Measurements from ENCODE around the gene PSMC4.
"Not testable (repeated sequence)": the region's sequence is repeated elsewhere in the genome, so short reads cannot be mapped to it uniquely, and the experiment has no call there.

PSMC4 gene

DNA sequence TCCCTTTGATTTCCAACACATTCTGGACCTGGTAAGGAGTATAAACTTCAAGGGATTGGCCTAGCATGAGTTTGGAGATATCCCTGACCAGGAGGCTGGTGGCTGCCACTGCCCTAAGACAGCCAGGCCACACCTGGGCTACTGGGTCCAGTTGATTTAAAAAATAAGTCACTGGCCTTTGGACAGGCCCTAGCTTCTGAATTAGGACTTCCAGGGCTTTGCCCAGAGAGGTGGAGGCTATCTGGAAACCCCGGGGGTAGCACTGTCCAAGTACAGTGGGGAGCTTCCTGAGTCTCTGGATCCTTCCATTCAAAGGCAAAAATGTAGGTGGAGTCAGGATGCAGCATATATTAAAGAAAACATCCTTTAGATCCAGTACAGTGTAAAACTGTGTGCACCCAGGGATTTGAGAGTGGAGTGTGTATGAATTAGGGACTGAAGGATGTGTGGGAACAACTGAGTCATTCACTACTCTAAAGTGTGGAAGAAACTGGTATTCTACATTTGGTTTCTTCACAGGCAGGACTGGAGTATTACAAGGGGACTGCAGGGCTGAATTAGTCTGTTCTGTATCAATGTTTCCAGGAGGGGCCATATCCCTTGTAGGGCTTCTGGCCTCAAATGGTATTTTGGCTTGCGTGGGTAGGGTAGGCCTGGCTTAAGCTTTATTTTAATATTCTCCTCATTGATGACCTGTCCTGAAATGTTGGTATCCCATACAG lies 21.8 kb upstream of the PSMC4 start:
- no peak for DNase-seq

DNA sequence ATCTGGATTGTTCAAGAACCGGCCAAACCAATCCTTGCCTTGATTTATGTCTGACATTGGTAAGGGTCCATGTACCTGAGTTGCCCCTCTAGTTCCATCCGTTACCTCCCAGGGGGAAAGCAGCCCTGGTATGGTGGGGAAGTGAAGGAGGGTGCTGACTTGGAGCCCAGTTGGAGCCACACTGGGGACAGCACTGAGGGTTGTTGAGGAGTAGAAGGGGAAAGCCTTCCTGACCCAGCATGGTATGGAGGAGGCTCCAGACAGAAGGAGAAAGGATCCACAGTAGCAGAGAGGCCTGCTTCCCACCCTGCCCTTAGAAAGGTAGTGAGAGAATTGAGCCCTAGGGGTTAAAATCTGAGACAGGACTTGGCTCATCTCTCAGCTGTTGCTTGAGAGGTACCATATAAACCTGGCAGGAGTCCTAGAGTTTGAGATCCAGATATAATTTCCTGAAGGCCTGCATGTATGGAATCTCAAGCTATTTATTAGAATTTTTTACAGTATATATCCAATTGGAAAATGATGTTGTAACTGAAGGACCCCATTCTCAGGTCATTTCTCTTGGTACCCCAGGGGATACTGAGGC lies 19.8 kb upstream of the PSMC4 start:
- no peak for DNase-seq

DNA sequence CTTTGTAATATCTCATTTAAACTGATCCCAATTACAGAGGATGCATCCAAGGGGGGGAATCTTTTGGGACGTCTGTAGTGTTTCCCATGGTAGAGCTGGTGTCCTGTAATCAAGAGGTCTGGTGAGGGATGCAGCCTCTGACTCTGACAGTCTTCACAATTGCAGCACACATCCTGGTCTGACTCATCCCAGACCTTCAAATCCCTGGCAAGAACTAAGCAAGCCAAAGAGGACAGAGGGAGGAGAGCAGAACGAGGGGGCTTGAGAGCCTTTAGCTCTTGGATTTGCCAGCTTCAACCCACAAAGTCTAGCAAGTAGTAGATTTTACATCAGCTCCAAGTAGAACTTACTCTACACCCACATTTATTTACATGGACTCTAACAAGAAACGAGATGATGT lies 19.3 kb upstream of the PSMC4 start:
- DNase-seq: no peak

DNA sequence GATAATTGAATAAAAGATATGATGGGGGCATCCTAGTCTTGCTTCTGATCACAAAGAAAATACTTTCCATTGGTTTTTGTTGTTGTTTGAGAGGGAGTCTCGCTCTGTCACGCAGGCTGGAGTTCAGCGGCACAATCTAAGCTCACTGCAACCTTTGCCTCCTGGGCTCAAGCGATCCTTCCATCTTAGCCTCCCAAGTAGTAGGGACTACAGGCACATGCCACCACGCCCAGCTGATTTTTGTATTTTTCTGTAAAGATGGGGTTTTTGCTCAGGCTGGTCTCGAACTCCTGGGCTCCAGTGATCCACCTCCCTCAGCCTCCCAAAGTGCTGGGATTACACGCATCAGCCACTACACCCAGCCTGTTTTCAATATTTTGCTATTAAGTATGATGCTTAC lies 17.1 kb upstream of the PSMC4 start:
- DNase-seq: no peak

DNA sequence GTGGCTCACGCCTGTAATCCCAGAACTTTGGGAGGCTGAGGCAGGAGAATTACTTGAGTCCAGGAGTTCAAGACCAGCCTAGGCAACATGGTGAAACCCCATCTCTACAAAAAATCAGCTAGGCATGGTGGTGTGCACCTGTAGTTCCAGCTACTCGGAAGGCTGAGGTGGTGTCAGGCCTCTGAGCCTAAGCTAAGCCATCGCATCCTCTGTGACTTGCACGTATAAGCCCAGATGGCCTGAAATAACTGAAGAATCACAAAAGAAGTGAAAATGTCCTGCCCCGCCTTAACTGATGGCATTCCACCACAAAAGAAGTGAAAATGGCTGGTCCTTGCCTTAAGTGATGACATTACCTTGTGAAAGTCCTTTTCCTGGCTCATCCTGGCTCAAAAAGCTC lies 13.1 kb upstream of the PSMC4 start:
- DNase-seq: not testable (repeated sequence)

DNA sequence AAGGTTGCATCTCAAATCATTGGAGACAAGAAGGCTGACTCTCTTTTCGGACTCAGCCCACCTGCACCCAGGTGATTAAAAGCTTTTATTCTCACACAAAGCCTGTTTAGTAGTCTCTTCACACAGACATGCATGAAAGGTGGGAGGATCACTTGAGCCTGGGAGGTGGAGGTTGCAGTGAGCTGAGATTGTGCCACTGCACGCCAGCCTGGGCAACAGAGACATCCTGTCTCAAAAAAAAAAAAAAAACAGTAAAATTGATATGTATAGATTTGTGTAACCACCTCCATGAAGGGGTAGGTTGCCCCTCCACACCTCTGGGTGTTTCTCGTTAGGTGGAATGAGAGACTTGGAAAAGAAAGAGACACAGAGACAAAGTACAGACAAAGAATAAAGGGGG lies 12.0 kb upstream of the PSMC4 start:
- not testable (repeated sequence) for DNase-seq

DNA sequence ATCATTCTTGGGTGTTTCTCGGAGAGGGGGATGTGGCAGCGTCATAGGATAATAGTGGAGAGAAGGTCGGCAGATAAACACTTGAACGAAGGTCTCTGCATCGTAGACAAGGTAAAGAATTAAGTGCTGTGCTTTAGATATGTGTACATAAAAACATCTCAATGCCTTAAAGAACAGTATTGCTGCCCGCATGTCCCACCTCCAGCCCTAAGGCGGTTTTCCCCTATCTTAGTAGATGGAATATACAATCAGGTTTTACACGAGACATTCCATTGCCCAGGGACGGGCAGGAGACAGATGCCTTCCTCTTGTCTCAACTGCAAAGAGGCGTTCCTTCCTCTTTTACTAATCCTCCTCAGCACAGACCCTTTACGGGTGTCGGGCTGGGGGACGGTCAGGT lies 11.6 kb upstream of the PSMC4 start:
- not testable (repeated sequence) for DNase-seq

DNA sequence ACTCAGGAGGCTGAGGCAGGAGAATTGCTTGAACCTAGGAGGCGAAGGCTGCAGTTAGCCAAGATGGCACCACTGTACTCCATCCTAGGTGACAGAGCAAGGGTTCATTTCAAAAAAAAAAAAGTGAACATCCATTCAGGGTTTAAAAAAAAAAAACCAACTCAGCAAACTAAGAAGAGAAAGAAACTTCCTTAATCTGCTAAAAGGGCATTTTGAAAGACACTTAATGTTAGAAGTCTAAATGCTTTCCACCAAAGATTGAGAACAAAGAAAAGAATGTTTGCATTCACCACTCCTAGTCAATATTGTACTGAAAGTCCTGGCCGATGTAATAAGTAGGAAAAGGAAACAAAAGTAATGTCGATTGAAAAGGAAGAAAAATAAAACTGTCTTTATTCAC lies 7.1 kb upstream of the PSMC4 start:
- no peak for DNase-seq

DNA sequence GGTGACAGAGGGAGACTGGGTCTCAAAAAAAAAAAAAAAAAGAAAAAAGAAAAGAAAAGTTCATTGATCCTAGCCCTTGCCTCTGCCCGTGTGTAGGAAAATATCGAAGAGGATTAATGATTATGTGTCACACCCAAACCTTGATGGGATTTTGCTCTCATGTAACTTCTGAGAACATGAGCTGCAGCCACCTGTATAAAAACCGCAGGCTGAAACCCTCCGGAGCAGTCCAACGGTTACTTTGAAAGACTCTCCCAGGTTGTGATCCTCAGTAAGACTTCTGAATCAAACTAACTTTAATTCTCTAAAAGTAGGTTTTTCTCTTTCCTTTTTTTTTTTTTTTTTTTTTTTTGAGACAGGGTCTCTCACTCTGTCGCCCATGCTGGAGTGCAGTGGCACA lies 4.3 kb upstream of the PSMC4 start:
- DNase-seq: no peak

DNA sequence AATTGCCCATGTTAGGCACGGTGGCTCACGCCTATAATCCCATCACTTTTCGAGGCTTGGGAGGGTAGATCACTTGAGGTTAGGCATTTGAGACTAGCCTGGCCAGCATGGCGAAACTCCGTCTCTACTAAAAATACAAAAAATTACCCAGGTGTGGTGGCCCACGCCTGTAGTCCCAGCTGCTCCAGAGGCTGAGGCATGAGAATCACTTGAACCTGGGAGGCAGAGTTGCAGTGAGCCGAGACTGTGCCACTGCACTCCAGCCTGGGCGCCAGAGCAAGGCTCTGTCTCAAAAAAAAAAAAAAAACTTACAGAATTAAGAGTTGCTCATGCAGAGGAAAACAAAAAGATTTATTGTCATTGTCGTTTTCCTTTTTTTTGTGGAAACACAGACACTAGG lies 3.4 kb upstream of the PSMC4 start:
- DNase-seq: no peak

DNA sequence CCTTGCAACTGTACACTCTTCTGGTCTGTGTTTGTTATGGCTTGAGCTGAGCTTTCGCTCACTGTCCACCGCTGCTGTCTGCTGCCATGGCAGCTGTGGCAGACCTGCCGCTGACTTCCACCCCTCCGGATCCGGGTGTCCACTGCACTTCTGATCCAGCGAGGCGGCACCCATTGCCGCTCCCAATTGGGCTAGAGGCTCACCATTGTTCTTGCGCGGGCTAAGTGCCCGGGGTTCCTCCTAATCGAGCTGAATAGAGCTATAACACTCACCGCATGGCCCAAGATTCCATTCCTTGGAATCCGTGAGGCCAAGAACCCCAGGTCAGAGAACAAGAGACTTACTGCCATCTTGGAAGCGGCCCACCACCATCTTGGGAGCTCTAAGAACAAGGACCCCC lies 2.2 kb upstream of the PSMC4 start:
- no peak for DNase-seq

DNA sequence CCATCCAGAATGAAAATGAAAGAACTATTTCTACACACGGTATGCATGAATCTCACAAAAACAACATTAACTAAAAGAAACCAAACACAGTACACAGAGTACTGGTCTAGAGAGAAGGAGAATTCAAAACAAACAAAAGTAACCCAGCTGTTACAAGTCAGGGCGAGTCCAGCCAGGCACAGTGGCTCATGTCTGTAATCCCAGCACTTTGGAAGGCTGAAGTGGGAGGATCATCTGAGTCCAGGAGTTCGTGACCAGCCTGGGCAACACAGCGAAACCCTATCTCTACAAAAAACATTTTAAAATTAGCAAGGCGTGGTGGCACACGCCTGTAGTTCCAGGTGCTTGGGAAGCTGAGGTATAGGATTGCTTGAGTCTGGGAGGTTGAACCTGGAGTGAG lies 1.7 kb upstream of the PSMC4 start:
- DNase-seq: no peak

DNA sequence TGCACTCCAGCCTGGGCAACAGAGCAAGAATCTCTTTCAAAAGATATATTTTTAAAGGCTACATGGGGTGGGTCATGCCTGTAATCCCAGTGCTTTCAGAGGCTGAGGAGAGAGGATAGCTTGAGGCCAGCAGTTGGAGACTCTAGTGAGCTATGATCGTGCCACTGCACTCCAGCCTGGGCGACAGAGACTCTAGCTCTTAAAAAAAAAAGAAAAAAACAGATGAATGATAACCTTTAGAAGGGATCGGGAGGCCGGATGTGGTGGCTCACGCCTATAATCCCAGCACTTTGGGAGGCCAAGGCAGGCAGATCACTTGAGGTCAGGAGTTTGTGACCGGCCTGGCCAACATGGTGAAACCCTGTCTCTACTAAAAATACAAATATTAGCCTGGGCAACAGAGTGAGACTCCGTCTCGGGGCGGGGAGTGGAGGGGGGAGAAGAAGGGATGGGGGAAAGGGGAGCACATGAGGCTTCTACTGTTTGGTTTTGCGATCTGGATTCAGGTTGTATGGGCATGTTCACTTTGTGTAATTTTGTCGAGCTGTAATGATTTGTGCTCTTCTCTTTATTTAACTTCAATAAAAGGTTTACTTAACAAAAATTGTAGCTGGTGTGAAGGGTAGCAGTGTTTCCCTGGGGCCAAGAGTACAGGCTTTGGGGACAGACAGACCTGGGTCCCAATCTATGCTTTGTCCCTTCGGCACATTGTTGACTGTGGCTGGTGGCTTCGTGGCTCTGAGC lies 1.1 kb upstream of the PSMC4 start:
- no peak for DNase-seq

DNA sequence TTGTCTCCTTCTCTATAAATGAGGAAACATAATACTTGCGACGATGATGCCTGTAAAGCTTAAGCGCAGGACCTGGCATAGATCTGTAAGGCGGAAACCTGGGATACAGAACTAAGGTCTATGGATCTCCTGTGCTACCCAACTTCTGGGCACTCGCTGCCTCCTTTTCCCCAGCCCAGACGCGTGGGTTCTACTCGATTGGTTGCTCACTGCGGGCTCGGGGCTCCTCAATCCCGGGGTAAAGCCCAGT lies 615 bp upstream of the PSMC4 start:
- DNase-seq: no peak

DNA sequence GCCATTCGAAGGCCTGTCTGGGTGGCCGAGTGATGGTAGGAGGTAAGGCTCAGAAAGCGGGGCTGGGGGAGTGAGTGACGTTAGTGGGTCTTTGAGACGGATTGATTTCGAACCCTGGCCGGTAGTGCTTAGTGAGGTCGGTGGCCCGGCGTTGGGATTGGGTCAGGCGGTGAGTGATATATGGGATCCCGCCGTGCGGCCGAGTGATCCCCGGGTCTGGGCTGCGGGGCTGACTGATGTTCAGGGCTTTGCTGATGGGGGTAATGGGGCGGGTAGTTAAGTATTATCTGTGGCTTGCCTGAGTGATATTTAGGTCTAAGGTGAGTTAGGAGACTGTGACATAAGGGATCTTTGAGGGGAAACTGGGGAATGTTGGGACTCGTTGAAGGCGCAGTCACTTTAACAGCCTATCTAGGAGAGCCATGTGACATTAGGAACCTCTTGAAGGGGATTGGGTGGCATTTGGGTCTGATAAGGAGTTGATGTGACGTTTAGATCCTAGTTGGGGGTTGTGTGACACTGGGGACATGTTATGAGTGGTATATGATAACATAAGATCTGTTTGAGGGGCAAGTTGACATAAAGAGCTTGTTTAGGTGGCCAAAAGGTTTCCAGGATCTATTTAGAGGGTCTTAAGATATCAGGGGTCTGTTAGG lies 543 bp downstream of the PSMC4 start:
- no peak for DNase-seq

DNA sequence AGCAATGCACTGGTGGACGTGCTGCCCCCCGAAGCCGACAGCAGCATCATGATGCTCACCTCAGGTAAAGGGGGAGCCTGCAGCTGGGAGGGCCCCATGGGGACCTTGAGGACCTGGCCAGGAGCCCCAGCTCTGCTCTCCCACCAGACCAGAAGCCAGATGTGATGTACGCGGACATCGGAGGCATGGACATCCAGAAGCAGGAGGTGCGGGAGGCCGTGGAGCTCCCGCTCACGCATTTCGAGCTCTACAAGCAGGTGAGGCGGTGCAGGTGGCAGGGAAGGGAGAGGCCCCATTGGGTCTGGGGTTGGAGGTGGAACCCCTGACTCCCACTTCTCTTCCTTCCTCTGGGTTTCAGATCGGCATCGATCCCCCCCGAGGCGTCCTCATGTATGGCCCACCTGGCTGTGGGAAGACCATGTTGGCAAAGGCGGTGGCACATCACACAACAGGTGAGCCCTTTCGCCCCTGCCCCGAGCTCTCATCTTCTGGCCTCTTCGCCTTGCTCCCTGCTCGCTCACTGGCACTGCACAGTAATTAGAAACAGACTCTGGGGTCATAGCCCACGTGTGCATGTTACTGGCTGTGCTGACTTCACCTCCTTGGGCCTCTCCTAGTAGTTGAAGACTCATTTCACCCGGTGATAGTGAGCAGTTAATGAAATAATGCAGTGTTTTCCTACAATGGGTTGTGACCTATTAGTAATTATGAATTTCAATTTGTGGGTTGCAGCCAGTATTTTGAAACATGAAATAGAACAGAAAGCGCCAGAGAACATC lies 3.6 kb downstream of the PSMC4 start:
- DNase-seq: no peak

DNA sequence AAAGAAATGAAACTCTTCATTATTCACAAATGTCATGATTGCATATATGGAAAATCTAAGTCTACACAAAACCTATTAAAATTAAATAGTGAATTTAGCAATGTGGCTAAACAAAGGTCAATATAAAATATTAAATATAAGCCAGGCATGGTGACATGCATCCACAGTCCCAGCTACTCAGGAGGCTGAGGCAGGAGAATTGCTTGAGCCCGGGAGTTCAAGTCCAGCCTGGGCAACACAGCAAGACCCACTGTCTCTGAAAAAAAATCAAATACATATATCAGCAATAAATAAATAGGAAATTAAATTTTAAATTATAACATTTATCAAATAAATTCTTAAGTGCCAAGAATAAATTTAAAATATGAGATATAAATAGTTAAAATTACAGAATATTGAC lies 11.9 kb downstream of the PSMC4 start:
- no peak for DNase-seq

DNA sequence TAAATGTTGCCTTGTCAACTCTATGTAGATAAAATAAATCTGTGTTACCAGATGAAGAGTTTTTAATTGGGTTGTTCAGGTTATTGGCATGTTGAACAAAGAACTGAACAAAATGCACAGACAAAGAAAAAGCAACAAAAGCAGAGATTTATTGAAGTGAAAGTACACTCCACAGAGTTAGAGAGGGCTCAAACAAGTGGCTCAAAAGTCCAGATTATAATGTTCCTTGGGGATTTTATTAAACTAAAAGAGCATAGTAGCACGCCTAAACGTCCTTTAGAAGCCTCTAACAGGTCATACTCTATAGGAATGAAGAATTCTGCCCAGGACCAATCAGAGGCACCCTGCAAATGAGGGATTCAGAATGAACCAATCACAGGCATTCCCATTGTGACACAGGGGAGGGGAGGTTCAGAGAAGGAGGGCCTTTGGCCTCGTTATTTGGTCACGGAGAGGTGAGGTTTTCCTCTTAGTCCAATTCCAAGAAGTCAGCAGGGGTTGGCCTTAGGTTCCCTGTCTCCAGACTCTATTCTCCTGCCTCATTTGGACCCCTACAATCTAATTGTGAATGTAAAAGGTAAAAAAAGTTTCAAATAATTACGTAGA lies 12.8 kb downstream of the PSMC4 start:
- no peak for DNase-seq

DNA sequence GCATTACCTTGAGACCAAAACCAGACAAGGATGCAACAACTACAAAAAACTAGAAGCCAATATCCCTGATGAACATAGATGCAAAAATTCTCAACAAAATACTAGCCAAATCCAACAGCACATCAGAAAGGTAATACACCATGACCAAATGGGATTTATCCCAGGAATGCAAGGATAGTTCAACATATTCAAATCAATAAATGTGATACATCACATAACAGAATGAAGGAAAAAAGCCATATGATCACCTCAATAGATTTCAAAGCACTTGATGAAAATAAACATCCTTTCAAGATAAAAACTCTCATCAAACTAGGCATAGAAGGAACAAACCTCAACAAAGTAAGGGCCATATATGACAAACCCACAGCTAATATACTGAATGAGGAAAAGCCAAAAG lies 15.7 kb downstream of the PSMC4 start:
- DNase-seq: no peak

DNA sequence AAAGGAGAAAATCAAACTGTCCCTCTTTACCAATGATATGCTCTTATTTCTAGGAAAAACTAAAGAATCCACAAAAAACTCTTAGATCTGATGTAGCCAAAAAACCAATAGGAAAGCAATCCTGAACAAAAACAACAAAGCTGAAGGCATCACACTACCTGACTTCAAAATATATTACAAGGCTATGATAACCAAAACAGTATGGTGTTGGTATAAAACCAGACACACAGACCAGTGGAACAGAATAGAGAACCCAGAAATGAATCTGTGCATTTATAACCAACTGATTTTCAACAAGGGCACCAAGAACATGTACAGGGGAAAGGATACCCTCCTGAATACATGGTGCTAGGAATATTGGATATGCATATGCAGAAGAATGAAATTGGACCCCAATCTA lies 16.2 kb downstream of the PSMC4 start:
- no peak for DNase-seq

DNA sequence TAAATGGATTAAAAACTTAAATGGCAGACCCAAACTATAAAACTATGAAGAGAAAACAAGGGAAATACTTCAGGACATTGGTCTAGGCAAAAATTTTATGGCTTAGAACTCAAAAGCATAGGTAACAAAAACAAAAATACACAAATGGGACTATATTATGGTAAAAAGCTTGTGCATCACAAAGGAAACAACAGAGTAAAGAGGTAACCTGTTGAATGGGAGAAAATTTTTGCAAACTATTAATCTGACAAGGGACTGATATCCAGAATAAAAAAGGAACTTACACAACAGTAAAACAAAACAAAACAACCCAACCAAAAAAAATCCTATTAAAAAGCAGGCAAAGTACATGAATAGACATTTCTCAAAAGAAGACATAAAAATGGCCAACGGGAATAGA lies 16.6 kb downstream of the PSMC4 start:
- DNase-seq: no peak

DNA sequence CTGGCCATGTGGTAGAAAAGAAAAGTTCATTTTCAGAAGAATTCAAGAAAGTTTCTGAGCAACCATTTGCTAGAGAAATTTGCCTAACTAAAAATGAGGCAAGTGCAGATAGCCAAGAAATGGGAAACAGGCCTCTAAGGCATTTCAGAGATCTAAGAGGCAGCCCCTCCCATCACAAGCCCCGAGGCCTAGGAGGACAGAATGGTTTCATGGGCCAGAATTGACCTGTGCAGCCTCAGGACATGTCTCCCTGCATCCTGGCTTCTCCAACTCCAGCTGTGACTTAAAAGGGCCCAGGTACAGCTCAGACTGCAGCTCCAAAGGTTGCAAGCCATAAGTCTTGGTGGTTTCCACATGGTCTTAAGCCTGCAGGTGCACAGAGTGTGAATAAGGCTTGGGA lies 22.6 kb downstream of the PSMC4 start:
- no peak for DNase-seq

DNA sequence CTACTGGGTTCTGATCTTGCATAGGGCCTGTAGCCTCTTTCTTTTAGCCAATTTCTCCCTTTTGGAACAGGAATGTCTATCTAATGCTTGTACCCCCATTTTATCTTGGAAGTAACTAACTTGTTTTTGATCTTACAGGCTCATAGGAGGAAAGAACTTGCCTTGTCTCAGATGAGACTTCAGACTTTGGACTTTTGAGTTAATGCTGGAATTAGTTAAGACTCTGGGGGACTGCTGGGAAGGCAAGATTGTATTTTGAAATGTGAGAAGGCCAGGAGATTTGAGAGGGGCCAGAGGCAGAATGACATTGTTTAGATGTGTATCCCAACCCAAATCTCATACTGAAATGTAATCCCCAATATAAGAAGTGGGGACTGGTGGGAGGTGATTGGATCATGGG lies 23.4 kb downstream of the PSMC4 start:
- no peak for DNase-seq

All from NCI-H1048 (cell line).